ENCODE data around the gene SMPD2. TPM values are rescaled to one million over a fixed set of nuclear protein-coding genes. Genes with fewer than 3 reads are reported as not detected.

The SMPD2 gene
- total and polyA plus RNA-seq, 2 donors (not counting 1 experiment from before 2014, with no cell fraction given) = 35.7 to 43.9 TPM

- H3K27ac Mint-ChIP-seq = peak overlapping the region; percentile 7
- POLR2A ChIA-PET = interaction anchor here (1.5 kb wide), 1 partner anchor 10 kb away, joined by 5 read pairs; the partner anchor contains the start of gene MICAL1
- peaks cover 0 to 93% of the 10 kb centered on the region in 2 experiments for H3K36me3 ChIP-seq (replicated peaks in 1 of 2; ENCODE audit: control extremely low read depth in 1 of 2, control insufficient read depth in 1 of 2, extremely low read depth in 1 of 2, insufficient read depth in 2 of 2, low read length in 1 of 2)
These were observed 25.8 kb downstream of the SMPD2 start for GRCh38 chr6:109466212-109466923.

More at GRCh38 chr6:109466212-109466923, 25.8 kb downstream of the SMPD2 start:
- H3K9me3 Mint-ChIP-seq (ENCODE audit: insufficient read depth) = no peaks in the 10 kb centered on the region
- no peaks in the 10 kb centered on the region for H3K27me3 Mint-ChIP-seq
- WGBS (ENCODE audit: insufficient coverage) = 97% methylated on average over 5 of the region's 7 CpGs
- TF ChIP-seq CTCF (IDR thresholded peaks at IDR 0.05) = no peak
- TF ChIP-seq EZH2 (IDR thresholded peaks at IDR 0.05; ENCODE audit: borderline replicate concordance, insufficient read depth, low read depth, low read length, poor library complexity, severe bottlenecking) = no peak
- Histone ChIP-seq H3K9me3 (ENCODE audit: control extremely low read depth in 1 of 3, control insufficient read depth in 2 of 3, insufficient read depth in 1 of 3, low read length in 2 of 3) (peaks cover 0 to under 1% (median 0%) of the 10 kb centered on the region in 3 donors), H3K4me3 (ENCODE audit: control extremely low read depth in 1 of 5, extremely low read depth in 1 of 5, insufficient read depth in 1 of 5, low read depth in 2 of 5, low read length in 4 of 5) (no peak overlapping the region), H4K20me1 (ENCODE audit: control insufficient read depth, insufficient read depth, low read length, poor library complexity, severe bottlenecking) (peaks cover 40% of the 10 kb centered on the region), H3K79me2 (ENCODE audit: control insufficient read depth, insufficient read depth, low read length) (peaks cover 69% of the 10 kb centered on the region), H3K9ac (ENCODE audit: low read length) (no peak overlapping the region), H3K27ac (ENCODE audit: low read length in 2 of 2) (no peak overlapping the region), H3K4me1 (ENCODE audit: control insufficient read depth in 2 of 2, insufficient read depth in 2 of 2, low read length in 2 of 2) (peaks cover under 1 to 5% of the 10 kb centered on the region in 2 donors), H3K27me3 (replicated peaks in 1 of 4; ENCODE audit: control extremely low read depth in 1 of 4, control insufficient read depth in 3 of 4, insufficient read depth in 4 of 4, low read length in 3 of 4) (no peaks in the 10 kb centered on the region), H2AFZ (ENCODE audit: insufficient read depth, low read depth, low read length, poor library complexity, severe bottlenecking) (no peak overlapping the region), H3K4me2 (replicated peaks; ENCODE audit: low read depth, low read length, poor library complexity, severe bottlenecking) (no peak overlapping the region)
- no peak overlapping the region for H3K4me3 Mint-ChIP-seq
- ATAC-seq (ENCODE audit: low read depth) (no peak), DNase-seq (no peak)
- intact Hi-C loops (cut with micrococcal nuclease) = no loop called here
- CTCF ChIA-PET = no interaction called here
- H3K4me1 Mint-ChIP-seq = peaks cover 47% of the 10 kb centered on the region
